ENCODE results near the gene RELN.
"Not testable (repeated sequence)": the region's sequence is repeated elsewhere in the genome, so short reads cannot be mapped to it uniquely, and the experiment has no call there.

Gene RELN

GRCh38 chr7:103541026-103541425, 448.4 kb downstream of the RELN start:
- DNase-seq, result no peak

GRCh38 chr7:103540338-103540737, 449.1 kb downstream of the RELN start:
- DNase-seq, result no peak

- no peak for DNase-seq
These were observed 449.6 kb downstream of the RELN start for GRCh38 chr7:103539875-103540274.

- DNase-seq, result no peak
These were observed 450.3 kb downstream of the RELN start for GRCh38 chr7:103538964-103539709.

GRCh38 chr7:103533761-103534160, 455.7 kb downstream of the RELN start:
- no peak for DNase-seq

GRCh38 chr7:103532955-103533354, 456.5 kb downstream of the RELN start:
- DNase-seq, result no peak

- no peak for DNase-seq
These were observed 461.3 kb downstream of the RELN start for GRCh38 chr7:103528152-103528551.

- no peak for DNase-seq
These were observed 463.5 kb downstream of the RELN start for GRCh38 chr7:103525937-103526336.

- DNase-seq, result peak; percentile 22
These were observed 465.2 kb downstream of the RELN start for GRCh38 chr7:103524042-103524907.

GRCh38 chr7:103521937-103522336, 467.5 kb downstream of the RELN start:
- no peak for DNase-seq

GRCh38 chr7:103504505-103505135, 484.8 kb downstream of the RELN start:
- DNase-seq, result peak; percentile 8

- DNase-seq, result no peak
These were observed 488.3 kb downstream of the RELN start for GRCh38 chr7:103501206-103501605.

- no peak for DNase-seq
These were observed 489.5 kb downstream of the RELN start for GRCh38 chr7:103499976-103500375.

GRCh38 chr7:103487419-103487818, 502.0 kb downstream of the RELN start:
- no peak for DNase-seq

GRCh38 chr7:103486873-103487272, 502.6 kb downstream of the RELN start:
- not testable (repeated sequence) for DNase-seq

- no peak for DNase-seq
These were observed 508.7 kb downstream of the RELN start for GRCh38 chr7:103480771-103481170.

- DNase-seq, result no peak
These were observed 514.5 kb downstream of the RELN start for GRCh38 chr7:103474956-103475355.

GRCh38 chr7:103469095-103469948, 520.1 kb downstream of the RELN start:
- DNase-seq, result no peak

- DNase-seq, result no peak
These were observed 522.6 kb downstream of the RELN start for GRCh38 chr7:103466814-103467213.

- no peak for DNase-seq
These were observed 527.1 kb downstream of the RELN start for GRCh38 chr7:103462358-103462757.

- peak; percentile 82 for DNase-seq
These were observed 542.1 kb downstream of the RELN start for GRCh38 chr7:103447073-103447960.
